ENCODE results near the gene HARS1.

- TF ChIP-seq CTCF (IDR thresholded peaks at IDR 0.05) (no peak), EZH2 (IDR thresholded peaks at IDR 0.05) (no peak), EZH2phosphoT487 (IDR thresholded peaks at IDR 0.05) (no peak)
These were observed 58.1 kb downstream of the HARS1 start, which contains the start of gene CD14 for GRCh38 chr5:140633021-140633471.

Data from neural progenitor cell (in vitro differentiated cells).